NCI-H2107 (cell line): ENCODE data around the gene CASR.
A peak's percentile ranks its signal among the peaks of the same experiment; 100 is the strongest.

Experiments used
- DNase-seq: peaks from one replicate; lab custom pipeline; 2025; lab: John Stamatoyannopoulos, UW

The CASR gene

GRCh38 chr3:122258757-122259371 is 75.4 kb downstream of the CASR start:
- DNase-seq, result peak; percentile 31

GRCh38 chr3:122260206-122260605 is 76.7 kb downstream of the CASR start:
- DNase-seq, result no peak

GRCh38 chr3:122263058-122263457 is 79.6 kb downstream of the CASR start:
- DNase-seq, result no peak

GRCh38 chr3:122263974-122264588 is 80.6 kb downstream of the CASR start:
- no peak for DNase-seq

- DNase-seq, result no peak
Observed at GRCh38 chr3:122265957-122266356, 82.5 kb downstream of the CASR start.

GRCh38 chr3:122268257-122269024 is 85.0 kb downstream of the CASR start:
- DNase-seq, result no peak

GRCh38 chr3:122269045-122269444 is 85.6 kb downstream of the CASR start:
- no peak for DNase-seq

GRCh38 chr3:122271246-122271898 is 87.9 kb downstream of the CASR start:
- DNase-seq, result no peak

GRCh38 chr3:122272879-122273278 is 89.4 kb downstream of the CASR start:
- no peak for DNase-seq

GRCh38 chr3:122273498-122273897 is 90.0 kb downstream of the CASR start:
- DNase-seq, result no peak

- DNase-seq, result no peak
Observed at GRCh38 chr3:122281891-122282290, 98.4 kb downstream of the CASR start.

GRCh38 chr3:122283796-122284445 is 100.5 kb downstream of the CASR start:
- no peak for DNase-seq

GRCh38 chr3:122284486-122284885 is 101.0 kb downstream of the CASR start:
- no peak for DNase-seq

- DNase-seq, result no peak
Observed at GRCh38 chr3:122294359-122294758, 110.9 kb downstream of the CASR start.

GRCh38 chr3:122295266-122296062 is 112.0 kb downstream of the CASR start:
- DNase-seq, result no peak

GRCh38 chr3:122298239-122298638 is 114.8 kb downstream of the CASR start:
- no peak for DNase-seq

- DNase-seq, result no peak
Observed at GRCh38 chr3:122299215-122299614, 115.7 kb downstream of the CASR start.

- DNase-seq, result no peak
Observed at GRCh38 chr3:122299872-122300460, 116.5 kb downstream of the CASR start.

GRCh38 chr3:122301063-122301462 is 117.6 kb downstream of the CASR start:
- DNase-seq, result no peak

- DNase-seq, result no peak
Observed at GRCh38 chr3:122305818-122306621, 122.6 kb downstream of the CASR start.
